ENCODE data around the gene CHMP1A. TPM values are rescaled to one million over a fixed set of nuclear protein-coding genes. Genes with fewer than 3 reads are reported as not detected.

CHMP1A gene
- polyA plus RNA-seq, 4 donors, result 78.6 to 202 (median 138) TPM

DNA sequence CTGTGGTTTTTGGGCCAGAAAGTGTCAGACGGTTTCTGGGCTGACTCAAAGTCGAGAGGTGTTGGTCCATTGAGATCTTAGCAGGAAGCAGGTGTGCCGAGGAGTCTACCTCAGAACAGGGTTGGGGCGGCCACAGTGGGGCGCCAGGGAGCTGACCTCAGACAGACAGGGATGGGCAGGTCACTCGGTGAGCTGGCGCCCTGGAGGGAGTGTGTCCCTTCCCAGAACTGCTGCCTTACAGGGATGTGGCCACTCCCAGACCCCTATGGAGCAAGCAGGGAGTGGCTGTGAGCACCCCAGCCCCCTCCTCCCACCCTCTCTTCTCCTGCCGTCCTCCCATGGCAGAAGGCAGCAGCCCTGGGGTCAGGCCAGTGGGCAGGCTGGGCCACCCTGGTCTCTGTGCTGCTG is 58.1 kb downstream of the CHMP1A start:
- no peaks in the 10 kb centered on the region for H3K9me3 ChIP-seq (ENCODE audit: control insufficient read depth in 2 of 2, insufficient read depth in 1 of 2, low read depth in 1 of 2, low read length in 1 of 2)
- no peak overlapping the region for H3K4me3 ChIP-seq (ENCODE audit: low read depth in 1 of 3, low read length in 3 of 3)
- FAIRE-seq (no peak), DNase-seq (peak; percentile 75 to 82)
- peaks cover 0 to 3% (median 0%) of the 10 kb centered on the region in 3 donors for H3K27me3 ChIP-seq (ENCODE audit: control insufficient read depth in 3 of 3, insufficient read depth in 3 of 3, low read length in 3 of 3)
- 10 to 29% (median 18%) methylated on average over 6 to 8 of the region's 8 CpGs for WGBS, 3 donors
- no peaks in the 10 kb centered on the region for H3K36me3 ChIP-seq (ENCODE audit: control insufficient read depth in 3 of 3, insufficient read depth in 2 of 3, low read depth in 1 of 3, low read length in 3 of 3)
- no peak overlapping the region for H3K27ac ChIP-seq (ENCODE audit: low read depth in 1 of 3, low read length in 2 of 3)
- H3K4me1 ChIP-seq (ENCODE audit: control insufficient read depth in 3 of 3, insufficient read depth in 2 of 3, low read depth in 1 of 3, low read length in 2 of 3), result no peaks in the 10 kb centered on the region

DNA sequence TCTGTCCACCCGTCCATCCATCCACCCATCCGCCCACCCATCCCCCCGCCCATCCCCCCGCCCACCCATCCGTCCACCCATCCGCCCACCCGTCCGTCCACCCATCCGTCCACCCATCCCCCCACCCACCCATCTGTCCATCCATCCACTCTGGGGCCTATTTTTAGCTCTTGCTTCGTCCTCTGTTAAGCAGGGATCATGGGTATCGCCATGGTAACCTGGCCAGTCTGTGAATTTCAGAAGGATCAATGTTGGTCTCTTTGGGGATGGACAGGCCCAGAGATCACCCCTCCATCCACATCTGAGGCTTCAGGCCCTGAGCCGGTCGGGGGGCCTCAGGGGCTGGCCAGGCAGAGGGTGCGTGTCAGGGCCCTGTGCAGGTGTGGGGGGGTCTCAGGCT is 59.3 kb downstream of the CHMP1A start:
- 56 to 69% (median 59%) methylated on average over 9 to 14 of the region's 14 CpGs for WGBS, 3 donors
- DNase-seq, result no peak
- Histone ChIP-seq H3K27me3 (ENCODE audit: control insufficient read depth in 3 of 3, insufficient read depth in 3 of 3, low read length in 3 of 3) (peaks cover 0 to 3% (median 0%) of the 10 kb centered on the region in 3 donors), H3K4me3 (ENCODE audit: low read depth in 1 of 3, low read length in 3 of 3) (no peak overlapping the region), H3K27ac (ENCODE audit: low read depth in 1 of 3, low read length in 2 of 3) (no peak overlapping the region), H3K9me3 (ENCODE audit: control insufficient read depth in 2 of 2, insufficient read depth in 1 of 2, low read depth in 1 of 2, low read length in 1 of 2) (no peaks in the 10 kb centered on the region), H3K4me1 (ENCODE audit: control insufficient read depth in 3 of 3, insufficient read depth in 2 of 3, low read depth in 1 of 3, low read length in 2 of 3) (no peaks in the 10 kb centered on the region), H3K36me3 (ENCODE audit: control insufficient read depth in 3 of 3, insufficient read depth in 2 of 3, low read depth in 1 of 3, low read length in 3 of 3) (no peaks in the 10 kb centered on the region)
- FAIRE-seq, result no peak

DNA sequence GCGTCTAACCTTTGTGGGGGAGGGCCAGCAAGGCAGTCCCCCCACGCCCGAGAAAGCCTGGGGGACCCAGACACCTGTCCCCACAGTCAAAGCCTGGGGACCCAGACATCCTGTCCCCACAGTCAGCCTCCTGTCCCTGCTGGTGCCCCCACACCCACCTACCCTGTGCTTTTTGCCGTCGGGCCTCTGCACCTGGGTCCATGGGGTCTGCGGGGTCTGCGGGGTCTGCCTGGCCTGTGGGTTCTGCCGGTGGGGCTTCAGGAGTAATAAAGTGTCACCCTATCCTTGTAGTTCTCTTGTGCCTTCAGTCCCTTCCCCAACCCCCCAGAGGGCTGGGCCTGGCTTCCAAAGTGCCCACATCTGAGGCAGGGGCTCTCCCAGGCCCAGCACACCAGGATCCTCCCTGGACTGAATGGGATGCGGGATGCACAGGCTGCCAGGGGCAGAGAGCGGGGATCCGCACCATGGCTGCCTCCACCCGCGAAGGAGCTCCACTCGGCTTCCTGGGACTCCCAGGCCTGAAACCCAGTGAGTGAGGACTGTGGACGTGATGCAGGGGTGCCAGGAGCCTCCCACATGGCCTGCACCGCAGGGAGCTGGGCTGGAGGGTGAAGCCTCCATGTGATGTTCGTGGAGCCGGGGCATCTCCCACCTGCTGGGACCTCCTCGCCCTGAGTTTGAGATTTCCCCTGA is 60.4 kb downstream of the CHMP1A start:
- Histone ChIP-seq H3K27me3 (ENCODE audit: control insufficient read depth in 3 of 3, insufficient read depth in 3 of 3, low read length in 3 of 3) (no peaks in the 10 kb centered on the region), H3K9me3 (ENCODE audit: control insufficient read depth in 2 of 2, insufficient read depth in 1 of 2, low read depth in 1 of 2, low read length in 1 of 2) (no peaks in the 10 kb centered on the region), H3K4me1 (ENCODE audit: control insufficient read depth in 3 of 3, insufficient read depth in 2 of 3, low read depth in 1 of 3, low read length in 2 of 3) (no peaks in the 10 kb centered on the region), H3K36me3 (ENCODE audit: control insufficient read depth in 3 of 3, insufficient read depth in 2 of 3, low read depth in 1 of 3, low read length in 3 of 3) (no peaks in the 10 kb centered on the region), H3K4me3 (ENCODE audit: low read depth in 1 of 3, low read length in 3 of 3) (no peak overlapping the region), H3K27ac (ENCODE audit: low read depth in 1 of 3, low read length in 2 of 3) (no peak overlapping the region)
- DNase-seq (no peak), FAIRE-seq (no peak)
- WGBS, 3 donors, result 85 to 87% (median 87%) methylated on average over 19 of the region's 19 CpGs

DNA sequence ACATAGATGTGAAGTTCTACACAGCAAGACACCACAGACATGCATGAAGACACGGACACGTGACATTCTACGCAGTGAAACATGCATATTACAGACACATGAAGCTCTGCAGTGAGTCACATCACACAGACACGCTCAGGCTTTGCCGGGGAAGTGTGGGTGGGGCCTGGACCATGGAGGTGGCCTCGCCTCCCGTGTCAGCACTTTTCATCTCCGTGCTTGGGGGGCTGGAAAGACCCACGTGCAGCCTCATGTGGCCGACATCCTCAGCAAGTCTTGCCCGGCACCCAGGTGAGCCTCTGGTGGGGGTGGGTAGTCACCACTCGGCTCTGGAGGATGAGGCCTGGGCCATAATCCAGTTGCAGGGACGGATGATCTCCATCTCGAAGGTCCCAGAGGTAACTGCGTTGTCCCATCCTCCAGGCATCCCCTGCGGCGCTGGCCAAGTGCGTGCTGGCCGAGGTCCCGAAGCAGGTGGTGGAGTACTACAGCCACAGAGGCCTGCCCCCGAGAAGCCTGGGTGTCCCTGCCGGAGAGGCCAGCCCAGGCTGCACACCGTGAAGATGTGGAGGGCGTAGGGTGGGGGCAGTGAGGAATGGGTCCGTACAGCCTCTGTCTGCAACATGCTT is 61.3 kb downstream of the CHMP1A start:
- Histone ChIP-seq H3K27me3 (ENCODE audit: control insufficient read depth in 3 of 3, insufficient read depth in 3 of 3, low read length in 3 of 3) (no peaks in the 10 kb centered on the region), H3K4me3 (ENCODE audit: low read depth in 1 of 3, low read length in 3 of 3) (no peak overlapping the region), H3K4me1 (ENCODE audit: control insufficient read depth in 3 of 3, insufficient read depth in 2 of 3, low read depth in 1 of 3, low read length in 2 of 3) (no peaks in the 10 kb centered on the region), H3K9me3 (ENCODE audit: control insufficient read depth in 2 of 2, insufficient read depth in 1 of 2, low read depth in 1 of 2, low read length in 1 of 2) (no peaks in the 10 kb centered on the region), H3K36me3 (ENCODE audit: control insufficient read depth in 3 of 3, insufficient read depth in 2 of 3, low read depth in 1 of 3, low read length in 3 of 3) (no peaks in the 10 kb centered on the region), H3K27ac (ENCODE audit: low read depth in 1 of 3, low read length in 2 of 3) (no peak overlapping the region)
- no peak for DNase-seq
- 90 to 92% (median 90%) methylated on average over 23 to 25 of the region's 25 CpGs for WGBS, 3 donors
- FAIRE-seq, result no peak

DNA sequence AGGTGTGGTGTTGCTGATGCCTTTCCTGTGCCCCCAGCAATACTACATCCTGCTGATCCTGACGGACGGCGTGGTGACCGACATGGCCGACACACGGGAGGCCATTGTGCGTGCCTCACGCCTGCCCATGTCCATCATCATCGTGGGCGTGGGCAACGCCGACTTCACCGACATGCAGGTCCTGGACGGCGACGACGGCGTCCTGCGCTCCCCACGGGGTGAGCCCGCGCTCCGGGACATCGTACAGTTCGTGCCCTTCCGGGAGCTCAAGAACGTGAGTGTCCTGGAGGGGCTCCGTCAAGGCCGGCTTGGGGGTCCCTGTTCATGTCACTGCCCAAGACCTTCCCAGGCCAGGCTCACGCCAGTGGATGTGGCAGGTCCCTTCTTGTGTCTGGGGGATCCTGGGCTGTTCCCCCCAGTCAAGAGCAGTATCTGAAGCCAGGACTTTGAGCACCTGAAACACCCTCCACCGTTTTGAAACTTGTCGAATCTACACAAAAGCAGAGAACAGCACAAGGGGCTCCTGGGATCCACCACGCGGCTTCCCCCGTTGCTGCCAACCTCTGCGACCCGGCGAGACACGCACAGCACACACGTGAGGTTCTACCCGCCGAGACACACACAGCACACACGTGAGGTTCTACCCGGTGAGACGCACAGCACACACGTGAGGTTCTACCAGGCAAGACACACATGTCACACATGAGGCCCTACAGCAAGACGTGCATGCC is 62.0 kb downstream of the CHMP1A start:
- DNase-seq, result no peak
- no peaks in the 10 kb centered on the region for H3K36me3 ChIP-seq (ENCODE audit: control insufficient read depth in 3 of 3, insufficient read depth in 2 of 3, low read depth in 1 of 3, low read length in 3 of 3)
- FAIRE-seq, result no peak
- no peaks in the 10 kb centered on the region for H3K4me1 ChIP-seq (ENCODE audit: control insufficient read depth in 3 of 3, insufficient read depth in 2 of 3, low read depth in 1 of 3, low read length in 2 of 3)
- H3K4me3 ChIP-seq (ENCODE audit: low read depth in 1 of 3, low read length in 3 of 3), result no peak overlapping the region
- no peak overlapping the region for H3K27ac ChIP-seq (ENCODE audit: low read depth in 1 of 3, low read length in 2 of 3)
- WGBS, 3 donors, result 94 to 96% (median 96%) methylated on average over 47 of the region's 47 CpGs
- H3K9me3 ChIP-seq (ENCODE audit: control insufficient read depth in 2 of 2, insufficient read depth in 1 of 2, low read depth in 1 of 2, low read length in 1 of 2), result no peaks in the 10 kb centered on the region
- H3K27me3 ChIP-seq (ENCODE audit: control insufficient read depth in 3 of 3, insufficient read depth in 3 of 3, low read length in 3 of 3), result no peaks in the 10 kb centered on the region

Other genes with a start within 250 kb of the CHMP1A start
- gene ANKRD11, start 167.1 kb downstream of the CHMP1A start, polyA plus RNA-seq, result 10 to 100 TPM; 48.4 to 86.7 (median 65.5) TPM
- 100 to 1,000 TPM in 3 of 4 donors, 10 to 100 TPM in 1; 89.1 to 245 (median 179) TPM for gene SPG7, start 149.3 kb downstream of the CHMP1A start, polyA plus RNA-seq
- gene RPL13, start 97.0 kb downstream of the CHMP1A start, polyA plus RNA-seq, result 1,000 to 10,000 TPM; 3,166 to 8,355 (median 5,738) TPM
- gene CPNE7, start 82.0 kb downstream of the CHMP1A start, polyA plus RNA-seq, result 10 to 100 TPM in 2 of 4 donors, 1 to 10 TPM in 1, under 1 TPM in 1; 0.22 to 20.3 (median 7.9) TPM
- 100 to 1,000 TPM; 125 to 375 (median 342) TPM for gene DPEP1, start 44.1 kb downstream of the CHMP1A start, polyA plus RNA-seq
- gene SPATA33, start 128 bp upstream of the CHMP1A start, polyA plus RNA-seq, result 10 to 100 TPM in 1 of 4 donors, 1 to 10 TPM in 3; 6.5 to 17.0 (median 8.1) TPM
- 100 to 1,000 TPM; 100 to 239 (median 167) TPM for gene CDK10, start 29.0 kb upstream of the CHMP1A start, polyA plus RNA-seq
- 10 to 100 TPM in 3 of 4 donors, 1 to 10 TPM in 1; 9.2 to 42.7 (median 24.9) TPM for gene SPATA2L, start 44.0 kb upstream of the CHMP1A start, polyA plus RNA-seq
- gene VPS9D1, start 63.2 kb upstream of the CHMP1A start, polyA plus RNA-seq, result 10 to 100 TPM; 12.3 to 48.5 (median 28.8) TPM
- gene ZNF276, start 63.8 kb upstream of the CHMP1A start, polyA plus RNA-seq, result 10 to 100 TPM; 19.3 to 37.1 (median 28.2) TPM
- 10 to 100 TPM in 2 of 4 donors, 1 to 10 TPM in 2; 3.0 to 24.6 (median 15.5) TPM for gene FANCA, start 158.9 kb upstream of the CHMP1A start, polyA plus RNA-seq
- 10 to 100 TPM; 19.6 to 61.5 (median 44.9) TPM for gene SPIRE2, start 170.8 kb upstream of the CHMP1A start, polyA plus RNA-seq
- 100 to 1,000 TPM; 123 to 356 (median 167) TPM for gene TCF25, start 215.9 kb upstream of the CHMP1A start, polyA plus RNA-seq

Data from small intestine (tissue), 7 donors.